Measurements from ENCODE around the gene TMEM80. TPM values are rescaled to one million over a fixed set of nuclear protein-coding genes. Genes with fewer than 3 reads are reported as not detected.

Gene TMEM80
- total and polyA plus RNA-seq, 2 donors (not counting 1 experiment from before 2014, with no cell fraction given) = 10.6 to 15.3 TPM

- Histone ChIP-seq H3K27me3 (ENCODE audit: control insufficient read depth, insufficient read depth, low read length) (no peaks in the 10 kb centered on the region), H3K4me1 (ENCODE audit: control insufficient read depth, extremely low read depth, insufficient read depth, low read length) (peaks cover 11% of the 10 kb centered on the region), H3K9me3 (ENCODE audit: control insufficient read depth, insufficient read depth, low read depth, low read length) (no peaks in the 10 kb centered on the region), H3K27ac (ENCODE audit: insufficient read depth, low read length) (no peak overlapping the region), H3K4me3 (replicated peaks in 1 of 4; ENCODE audit: control extremely low read depth in 1 of 4, insufficient read depth in 1 of 4, low read depth in 3 of 4, low read length in 4 of 4) (no peak overlapping the region), H2AFZ (ENCODE audit: low read length) (no peak overlapping the region), H3K79me2 (ENCODE audit: control insufficient read depth, insufficient read depth, low read length) (no peaks in the 10 kb centered on the region), H4K20me1 (ENCODE audit: control insufficient read depth, extremely low read depth, insufficient read depth, low read length) (no peaks in the 10 kb centered on the region), H3K9ac (ENCODE audit: insufficient read depth, low read length) (peak overlapping the region; percentile 16), H3K36me3 (ENCODE audit: control insufficient read depth, insufficient read depth, low read length) (peaks cover 4% of the 10 kb centered on the region), H3K4me2 (ENCODE audit: extremely low read depth, insufficient read depth, low read length) (no peak overlapping the region)
- no peak for TF ChIP-seq EZH2 (IDR thresholded peaks at IDR 0.05; ENCODE audit: low read length, missing control alignments)
- no peak for TF ChIP-seq CTCF (conservative IDR thresholded peaks at IDR 0.05 in 1 of 2, IDR thresholded peaks at IDR 0.05 in 1 of 2; ENCODE audit: low read depth in 1 of 2, low read length in 2 of 2)
- no peak for DNase-seq (ENCODE audit: low read depth in 2 of 2)
Observed at GRCh38 chr11:709109-709997, 13.7 kb downstream of the TMEM80 start.

- H3K9me3 ChIP-seq (ENCODE audit: control insufficient read depth, insufficient read depth, low read depth, low read length) = no peaks in the 10 kb centered on the region
- no peak overlapping the region for H3K9ac ChIP-seq (ENCODE audit: insufficient read depth, low read length)
- H3K4me2 ChIP-seq (ENCODE audit: extremely low read depth, insufficient read depth, low read length) = no peak overlapping the region
- H3K27ac ChIP-seq (ENCODE audit: insufficient read depth, low read length) = no peak overlapping the region
- no peaks in the 10 kb centered on the region for H4K20me1 ChIP-seq (ENCODE audit: control insufficient read depth, extremely low read depth, insufficient read depth, low read length)
- H3K36me3 ChIP-seq (ENCODE audit: control insufficient read depth, insufficient read depth, low read length) = no peaks in the 10 kb centered on the region
- no peak overlapping the region for H2AFZ ChIP-seq (ENCODE audit: low read length)
- no peak for DNase-seq (ENCODE audit: low read depth in 2 of 2)
- no peaks in the 10 kb centered on the region for H3K27me3 ChIP-seq (ENCODE audit: control insufficient read depth, insufficient read depth, low read length)
- H3K4me3 ChIP-seq (replicated peaks in 1 of 4; ENCODE audit: control extremely low read depth in 1 of 4, insufficient read depth in 1 of 4, low read depth in 3 of 4, low read length in 4 of 4) = no peak overlapping the region
- H3K4me1 ChIP-seq (ENCODE audit: control insufficient read depth, extremely low read depth, insufficient read depth, low read length) = no peaks in the 10 kb centered on the region
- no peaks in the 10 kb centered on the region for H3K79me2 ChIP-seq (ENCODE audit: control insufficient read depth, insufficient read depth, low read length)
- TF ChIP-seq EZH2 (IDR thresholded peaks at IDR 0.05; ENCODE audit: low read length, missing control alignments) (no peak), CTCF (conservative IDR thresholded peaks at IDR 0.05 in 1 of 2, IDR thresholded peaks at IDR 0.05 in 1 of 2; ENCODE audit: low read depth in 1 of 2, low read length in 2 of 2) (no peak)
Observed at GRCh38 chr11:714436-714835, 18.8 kb downstream of the TMEM80 start.

GRCh38 chr11:719214-720016 is 23.8 kb downstream of the TMEM80 start:
- Histone ChIP-seq H4K20me1 (ENCODE audit: control insufficient read depth, extremely low read depth, insufficient read depth, low read length) (no peaks in the 10 kb centered on the region), H3K27me3 (ENCODE audit: control insufficient read depth, insufficient read depth, low read length) (peaks cover 10% of the 10 kb centered on the region), H3K4me3 (replicated peaks in 1 of 4; ENCODE audit: control extremely low read depth in 1 of 4, insufficient read depth in 1 of 4, low read depth in 3 of 4, low read length in 4 of 4) (no peak overlapping the region), H3K4me2 (ENCODE audit: extremely low read depth, insufficient read depth, low read length) (no peak overlapping the region), H3K9ac (ENCODE audit: insufficient read depth, low read length) (no peak overlapping the region), H2AFZ (ENCODE audit: low read length) (no peak overlapping the region), H3K79me2 (ENCODE audit: control insufficient read depth, insufficient read depth, low read length) (no peaks in the 10 kb centered on the region), H3K27ac (ENCODE audit: insufficient read depth, low read length) (no peak overlapping the region), H3K9me3 (ENCODE audit: control insufficient read depth, insufficient read depth, low read depth, low read length) (no peaks in the 10 kb centered on the region), H3K4me1 (ENCODE audit: control insufficient read depth, extremely low read depth, insufficient read depth, low read length) (no peaks in the 10 kb centered on the region), H3K36me3 (ENCODE audit: control insufficient read depth, insufficient read depth, low read length) (peaks cover 5% of the 10 kb centered on the region)
- TF ChIP-seq CTCF (conservative IDR thresholded peaks at IDR 0.05 in 1 of 2, IDR thresholded peaks at IDR 0.05 in 1 of 2; ENCODE audit: low read depth in 1 of 2, low read length in 2 of 2) = no peak
- TF ChIP-seq EZH2 (IDR thresholded peaks at IDR 0.05; ENCODE audit: low read length, missing control alignments) = no peak
- DNase-seq (ENCODE audit: low read depth in 2 of 2) = no peak

Data from fibroblast of lung (primary cell).